PFSK-1 (cell line): ENCODE data around the gene NUDCD3.

Experiments used
- FOXP2 ChIP-seq: optimal IDR thresholded peaks from 2 replicates; pipeline ENCODE3; 2011; ENCODE audit warnings: borderline replicate concordance, control low read depth, inconsistent platforms; ENCODE audit not compliant: insufficient read depth; ENCODE audit errors: extremely low read length, extremely low read depth
- POLR2AphosphoS5 ChIP-seq: IDR thresholded peaks from 2 replicates; pipeline ENCODE4 v1.6.1; 2012; ENCODE audit warnings: low read depth, mild to moderate bottlenecking, control low read depth, low read length, moderate library complexity
- SIN3A ChIP-seq: IDR thresholded peaks from 2 replicates; pipeline ENCODE4 v1.6.1; 2012; ENCODE audit warnings: mild to moderate bottlenecking, low read length, moderate library complexity, borderline replicate concordance; ENCODE audit not compliant: insufficient read depth
- TAF1 ChIP-seq: IDR thresholded peaks from 2 replicates; pipeline ENCODE4 v1.6.1; 2012; ENCODE audit warnings: low read length, control low read depth, borderline replicate concordance; ENCODE audit not compliant: insufficient read depth
- TF ChIP-seq, protein P1 (sequence below), 2 experiments: IDR thresholded peaks; 2 replicates each; pipeline versions ENCODE4 v1.6.1 to v1.8.0; 2011 to 2012; ENCODE audit warnings: low read depth in 2 of 2, low read length in 2 of 2, control low read depth in 1 of 2, inconsistent platforms in 1 of 2, mild to moderate bottlenecking in 1 of 2, moderate library complexity in 1 of 2; ENCODE audit not compliant: insufficient read depth in 1 of 2

The NUDCD3 gene

GRCh38 chr7:44388089-44388970, 102.1 kb downstream of the NUDCD3 start:
- TF ChIP-seq FOXP2 (no peak), POLR2AphosphoS5 (no peak), TAF1 (no peak), SIN3A (no peak)
- TF ChIP-seq, protein P1, sequence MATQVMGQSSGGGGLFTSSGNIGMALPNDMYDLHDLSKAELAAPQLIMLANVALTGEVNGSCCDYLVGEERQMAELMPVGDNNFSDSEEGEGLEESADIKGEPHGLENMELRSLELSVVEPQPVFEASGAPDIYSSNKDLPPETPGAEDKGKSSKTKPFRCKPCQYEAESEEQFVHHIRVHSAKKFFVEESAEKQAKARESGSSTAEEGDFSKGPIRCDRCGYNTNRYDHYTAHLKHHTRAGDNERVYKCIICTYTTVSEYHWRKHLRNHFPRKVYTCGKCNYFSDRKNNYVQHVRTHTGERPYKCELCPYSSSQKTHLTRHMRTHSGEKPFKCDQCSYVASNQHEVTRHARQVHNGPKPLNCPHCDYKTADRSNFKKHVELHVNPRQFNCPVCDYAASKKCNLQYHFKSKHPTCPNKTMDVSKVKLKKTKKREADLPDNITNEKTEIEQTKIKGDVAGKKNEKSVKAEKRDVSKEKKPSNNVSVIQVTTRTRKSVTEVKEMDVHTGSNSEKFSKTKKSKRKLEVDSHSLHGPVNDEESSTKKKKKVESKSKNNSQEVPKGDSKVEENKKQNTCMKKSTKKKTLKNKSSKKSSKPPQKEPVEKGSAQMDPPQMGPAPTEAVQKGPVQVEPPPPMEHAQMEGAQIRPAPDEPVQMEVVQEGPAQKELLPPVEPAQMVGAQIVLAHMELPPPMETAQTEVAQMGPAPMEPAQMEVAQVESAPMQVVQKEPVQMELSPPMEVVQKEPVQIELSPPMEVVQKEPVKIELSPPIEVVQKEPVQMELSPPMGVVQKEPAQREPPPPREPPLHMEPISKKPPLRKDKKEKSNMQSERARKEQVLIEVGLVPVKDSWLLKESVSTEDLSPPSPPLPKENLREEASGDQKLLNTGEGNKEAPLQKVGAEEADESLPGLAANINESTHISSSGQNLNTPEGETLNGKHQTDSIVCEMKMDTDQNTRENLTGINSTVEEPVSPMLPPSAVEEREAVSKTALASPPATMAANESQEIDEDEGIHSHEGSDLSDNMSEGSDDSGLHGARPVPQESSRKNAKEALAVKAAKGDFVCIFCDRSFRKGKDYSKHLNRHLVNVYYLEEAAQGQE (IDR thresholded peaks at IDR 0.05; ENCODE audit: insufficient read depth in 1 of 2, low read depth in 2 of 2, low read length in 2 of 2) = no peak

DNA sequence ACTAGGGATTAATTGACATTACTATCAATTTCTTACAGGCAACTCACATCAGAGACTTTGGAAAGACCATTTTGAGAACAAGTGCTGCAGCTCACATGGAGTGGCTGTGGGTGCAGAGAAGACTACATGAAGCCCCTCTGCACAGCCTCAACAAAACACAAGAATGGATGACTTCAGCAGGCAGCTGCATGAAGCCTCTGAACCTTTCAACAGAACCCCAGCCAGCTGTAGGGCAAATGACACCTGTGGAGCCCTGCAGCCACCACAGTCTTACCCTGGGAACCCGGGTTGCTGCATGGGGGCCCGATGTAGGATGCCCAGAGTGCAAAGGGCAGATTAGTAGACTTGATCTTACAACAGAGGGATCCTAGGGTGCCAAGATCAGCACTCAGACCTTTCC, 103.1 kb downstream of the NUDCD3 start:
- TF ChIP-seq TAF1 = no peak
- TF ChIP-seq FOXP2 = no peak
- TF ChIP-seq, protein P1 (IDR thresholded peaks at IDR 0.05; ENCODE audit: insufficient read depth in 1 of 2, low read depth in 2 of 2, low read length in 2 of 2) = no peak
- TF ChIP-seq SIN3A = no peak
- TF ChIP-seq POLR2AphosphoS5 = no peak

DNA sequence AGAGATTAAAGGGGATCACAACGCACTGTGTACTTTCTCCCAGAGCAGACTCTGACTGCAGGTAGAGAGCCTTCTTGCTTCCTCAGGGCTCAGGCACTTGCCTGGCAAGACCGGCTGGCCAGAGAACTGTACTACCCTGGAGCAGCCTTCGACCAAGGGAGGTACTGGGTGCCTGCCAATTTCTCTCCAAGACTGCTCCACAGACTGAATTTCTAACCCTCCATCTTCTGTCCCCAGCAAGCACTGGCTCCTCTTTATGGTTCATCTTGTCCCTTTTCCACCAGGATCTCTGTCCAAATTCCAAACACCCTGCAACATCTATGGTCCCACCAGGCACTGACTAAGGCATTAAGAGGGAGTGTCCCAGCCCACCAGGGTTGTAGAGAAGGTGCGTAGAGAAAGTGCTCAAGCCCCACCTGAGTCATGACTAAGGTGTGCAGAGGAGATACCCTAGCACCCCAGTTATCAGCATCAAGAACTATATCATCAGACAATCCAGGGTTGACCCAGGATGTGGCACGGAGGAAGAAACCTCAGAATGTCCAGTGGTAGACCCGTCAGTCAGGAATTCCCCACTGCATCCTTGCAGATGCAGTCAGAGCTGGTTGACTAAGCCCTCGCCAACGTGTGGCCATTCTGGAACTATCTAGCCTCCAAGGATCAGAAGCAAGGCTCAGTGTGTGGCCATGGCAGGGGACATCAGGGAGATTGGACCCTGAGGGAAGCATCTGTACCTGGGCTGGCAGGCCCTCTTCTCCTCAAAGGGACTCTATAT, 104.1 kb downstream of the NUDCD3 start:
- TF ChIP-seq SIN3A = no peak
- no peak for TF ChIP-seq POLR2AphosphoS5
- no peak for TF ChIP-seq FOXP2
- TF ChIP-seq TAF1 = no peak
- TF ChIP-seq, protein P1 (IDR thresholded peaks at IDR 0.05; ENCODE audit: insufficient read depth in 1 of 2, low read depth in 2 of 2, low read length in 2 of 2) = no peak

GRCh38 chr7:44385434-44386138, 104.9 kb downstream of the NUDCD3 start:
- TF ChIP-seq TAF1 (no peak), POLR2AphosphoS5 (no peak), SIN3A (no peak), FOXP2 (no peak)
- TF ChIP-seq, protein P1 (IDR thresholded peaks at IDR 0.05; ENCODE audit: insufficient read depth in 1 of 2, low read depth in 2 of 2, low read length in 2 of 2) = no peak
